NCI-H2081 (cell line): ENCODE results near the gene TOR1A.

Source experiments
- DNase-seq, 2 experiments: peaks; one replicate each; lab custom pipeline; 2025; lab: John Stamatoyannopoulos, UW

TOR1A gene

DNA sequence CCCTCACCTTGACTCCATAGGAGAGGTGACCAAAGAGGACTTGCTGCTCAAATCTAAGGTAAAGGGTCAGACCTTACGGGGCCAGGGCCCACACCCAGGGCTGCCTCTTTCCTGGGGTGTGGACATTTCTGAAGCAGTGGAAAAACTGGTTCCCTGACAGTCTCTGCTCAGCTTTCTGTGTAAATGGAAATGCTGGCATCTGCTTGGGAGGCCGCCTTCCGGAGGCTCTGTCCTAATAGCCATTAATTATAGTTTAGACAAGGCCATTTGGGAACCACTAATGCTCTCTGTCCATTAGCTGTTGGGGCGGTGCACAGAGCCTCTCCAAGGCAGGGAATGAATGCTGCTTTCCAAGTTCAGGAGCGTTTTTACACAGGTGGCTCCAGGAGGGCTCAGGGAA lies 28.6 kb upstream of the TOR1A start:
- peak in 1 of 2 experiments; percentile 4 for DNase-seq

GRCh38 chr9:129851821-129852220 lies 27.9 kb upstream of the TOR1A start:
- no peak for DNase-seq

- DNase-seq, result no peak
These were observed 27.1 kb upstream of the TOR1A start for GRCh38 chr9:129850821-129851550.

DNA sequence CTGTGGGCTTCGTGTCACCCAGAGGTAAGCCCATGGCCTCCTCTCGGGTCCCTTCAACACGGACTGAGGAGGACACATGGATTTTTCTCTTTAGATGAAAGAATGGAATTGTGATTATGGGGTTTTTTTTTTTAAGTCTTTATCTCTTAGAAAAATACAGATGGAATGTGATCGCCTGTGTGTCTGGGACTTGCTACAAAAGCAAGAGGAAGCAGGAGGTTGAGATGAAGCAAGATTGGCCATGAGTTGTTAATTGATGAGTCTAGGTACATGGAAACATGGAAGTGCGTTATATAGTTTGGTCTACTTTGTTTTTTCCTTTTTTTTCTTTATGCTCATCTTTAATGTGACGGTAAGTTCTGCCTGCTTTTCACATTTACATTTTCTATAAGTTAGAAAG lies 26.0 kb upstream of the TOR1A start:
- no peak for DNase-seq

- DNase-seq, result no peak
These were observed 24.9 kb upstream of the TOR1A start for GRCh38 chr9:129848712-129849441.

DNA sequence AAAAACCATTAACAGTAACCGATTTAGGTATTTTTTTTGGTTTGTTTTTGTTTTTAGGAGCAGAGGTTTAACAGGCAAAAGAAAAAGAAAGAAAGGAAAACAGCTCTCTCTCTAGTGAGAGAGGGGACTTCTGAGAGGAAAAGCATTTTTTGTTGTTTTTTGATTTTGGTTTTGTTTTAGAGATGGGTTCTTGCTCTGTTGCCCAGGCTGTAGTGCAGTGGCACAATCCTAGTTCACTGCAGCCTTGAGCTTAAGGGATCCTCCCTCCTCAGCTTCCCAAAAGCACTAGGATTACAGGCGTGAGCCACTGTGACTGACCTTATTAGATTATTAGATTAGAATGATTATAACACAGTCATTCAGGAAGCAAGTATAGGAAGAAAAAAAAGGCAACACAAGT lies 21.4 kb upstream of the TOR1A start:
- DNase-seq, result no peak

DNA sequence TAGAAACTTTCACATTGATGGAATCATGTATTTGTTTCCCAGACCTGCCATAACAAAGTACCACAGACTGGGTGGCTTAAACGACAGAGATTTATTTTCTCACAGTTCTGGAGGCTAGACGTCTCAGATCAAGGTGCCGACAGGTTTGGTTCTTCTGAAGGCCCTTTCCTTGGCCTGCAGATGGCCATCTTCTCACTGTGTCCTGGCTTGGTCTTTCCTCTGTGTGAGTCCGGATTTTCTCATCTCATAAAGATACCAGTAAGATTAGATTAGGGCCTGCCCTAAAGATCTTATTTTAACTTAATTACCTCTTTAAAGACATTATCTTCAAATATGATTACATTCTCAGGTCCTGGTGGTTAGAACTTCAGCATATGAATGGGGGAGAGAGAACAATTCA lies 17.1 kb upstream of the TOR1A start:
- no peak for DNase-seq

GRCh38 chr9:129840034-129840433 lies 16.1 kb upstream of the TOR1A start:
- DNase-seq, result peak; percentile 83 to 96

DNA sequence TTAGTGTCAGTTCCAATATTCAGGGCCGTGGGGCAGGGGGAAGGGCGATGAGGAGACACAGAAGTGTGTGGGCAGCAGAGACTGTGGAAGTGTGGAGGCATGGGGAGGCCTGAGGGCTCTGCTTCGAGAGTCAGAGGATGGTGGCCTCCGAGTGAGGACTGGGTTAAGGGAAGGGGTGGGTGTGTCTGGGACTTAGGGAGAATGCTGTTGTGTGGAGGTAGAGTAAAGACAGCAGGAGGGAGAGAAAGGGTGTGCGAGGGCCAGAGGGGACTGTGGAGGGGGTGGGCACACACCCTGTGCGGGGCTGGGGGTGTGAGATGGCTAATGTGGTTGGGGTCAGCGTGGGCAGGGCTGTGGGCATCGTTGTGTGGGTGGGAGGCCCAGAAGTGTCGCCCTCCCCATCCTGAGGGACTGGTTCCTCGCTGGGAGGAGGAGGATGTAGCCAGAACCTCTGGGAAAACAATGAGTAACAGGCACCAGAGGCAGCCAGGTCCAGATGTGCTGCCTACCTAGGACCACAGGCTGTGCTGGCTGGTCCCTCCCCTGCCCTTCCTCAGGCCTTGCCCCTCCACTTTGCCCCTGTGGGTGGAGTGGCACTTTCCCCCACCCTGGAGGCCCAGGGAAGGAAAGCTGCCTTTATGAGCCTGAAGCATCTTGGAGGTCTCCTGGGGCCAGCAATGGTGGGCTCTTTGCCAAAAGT lies 15.5 kb upstream of the TOR1A start:
- no peak for DNase-seq

GRCh38 chr9:129838707-129839259 lies 14.8 kb upstream of the TOR1A start:
- no peak for DNase-seq

- no peak for DNase-seq
These were observed 12.5 kb upstream of the TOR1A start for GRCh38 chr9:129836311-129837007.

- no peak for DNase-seq
These were observed 11.9 kb upstream of the TOR1A start for GRCh38 chr9:129835860-129836223.

- DNase-seq, result peak; percentile 96 to 98
These were observed 11.4 kb upstream of the TOR1A start, which contains the start of the genes C9orf78 and USP20 for GRCh38 chr9:129835128-129835859. C9orf78 (minus strand) TSS chr9:129835275; CDS start chr9:129835221, 54 bp downstream. USP20 (plus strand) TSS chr9:129835458; CDS start chr9:129852556, 17,098 bp downstream.

DNA sequence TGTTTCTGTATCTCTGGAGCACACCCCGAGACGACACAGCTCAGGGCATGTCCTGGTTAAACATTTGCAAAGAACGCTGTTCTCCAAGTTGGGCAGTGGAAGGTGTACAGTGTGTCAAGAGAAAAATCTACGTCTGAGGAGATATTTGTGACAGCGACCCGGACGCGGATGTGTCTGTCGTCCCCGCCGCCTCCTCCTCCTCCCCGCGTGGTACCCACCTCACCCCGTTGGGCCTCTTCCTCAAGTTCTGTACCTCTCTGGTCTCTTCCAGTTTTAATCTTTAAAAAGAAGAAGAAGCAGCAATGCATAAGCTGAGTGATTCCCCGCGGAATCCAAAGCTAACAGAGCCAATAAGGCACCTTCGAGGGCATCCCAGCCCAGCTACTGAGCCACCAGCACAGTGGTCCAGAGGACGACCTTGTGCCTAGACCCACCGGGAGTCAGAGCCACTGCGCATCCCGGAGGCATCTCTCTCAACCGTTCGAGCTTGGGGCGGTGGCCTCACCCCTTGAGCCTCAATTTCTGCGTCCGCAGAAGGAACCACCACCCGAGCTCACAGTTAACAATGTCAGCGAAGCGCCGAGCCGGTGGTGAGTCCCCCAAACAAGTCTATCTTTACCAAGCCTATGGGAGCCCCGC lies 10.7 kb upstream of the TOR1A start:
- DNase-seq, result no peak

DNA sequence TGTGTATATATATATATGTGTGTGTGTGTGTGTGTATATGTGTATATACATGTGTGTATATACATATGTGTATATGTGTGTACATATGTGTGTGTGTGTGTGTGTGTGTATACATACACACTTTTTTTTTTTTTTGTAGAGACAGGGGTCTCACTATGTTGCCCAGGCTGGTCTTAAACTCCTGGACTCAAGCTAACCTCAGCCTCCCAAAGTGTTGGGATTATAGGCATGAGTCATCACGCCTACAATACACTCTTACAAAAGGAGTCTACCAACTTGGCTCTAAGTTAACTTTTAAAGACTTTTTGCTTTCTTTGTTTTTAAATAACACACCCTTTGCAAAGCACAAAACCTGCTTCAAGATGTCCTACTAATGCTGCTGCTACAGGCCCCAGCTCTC lies 9.0 kb upstream of the TOR1A start:
- DNase-seq, result no peak

DNA sequence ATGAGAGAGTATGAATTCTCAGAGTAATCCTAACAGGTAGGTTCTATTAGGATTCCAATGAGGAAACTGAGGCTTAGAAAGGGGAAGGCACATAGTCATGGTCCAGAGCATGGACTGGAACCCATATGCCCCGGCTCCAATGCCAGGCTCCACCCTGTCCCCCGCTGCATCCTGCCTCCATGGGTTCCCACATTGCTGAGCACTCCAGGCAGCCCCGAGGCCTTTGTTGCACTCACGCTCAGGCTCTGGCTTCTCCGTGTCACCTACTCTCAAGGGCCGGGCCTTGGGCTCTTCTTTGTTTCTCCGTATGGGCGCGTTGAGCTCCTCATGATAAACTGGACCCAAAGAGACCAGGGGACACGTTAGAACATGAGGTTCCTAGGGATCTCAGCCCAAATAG lies 5.0 kb upstream of the TOR1A start:
- DNase-seq, result no peak

DNA sequence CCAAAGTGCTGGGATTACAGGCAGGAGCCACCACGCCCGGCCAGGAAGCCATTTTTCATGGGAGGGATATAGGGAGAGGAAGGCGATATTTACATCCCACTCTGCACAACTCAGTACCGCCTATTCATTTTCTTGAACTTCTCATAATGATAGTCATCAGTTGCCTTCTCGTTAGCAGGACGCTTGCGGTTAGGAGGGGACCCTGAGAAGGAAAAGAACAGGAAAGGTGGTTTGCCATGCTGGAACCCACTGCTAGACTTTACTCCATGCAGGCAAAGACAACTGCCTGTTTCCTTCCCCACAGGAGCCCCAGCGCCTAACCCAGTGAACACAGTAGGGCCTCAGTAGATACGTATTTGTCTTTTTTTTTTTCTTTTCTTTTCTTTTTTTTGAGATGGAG lies 4.1 kb upstream of the TOR1A start:
- DNase-seq, result no peak

- DNase-seq, result no peak
These were observed 2.8 kb upstream of the TOR1A start for GRCh38 chr9:129826759-129827158.

DNA sequence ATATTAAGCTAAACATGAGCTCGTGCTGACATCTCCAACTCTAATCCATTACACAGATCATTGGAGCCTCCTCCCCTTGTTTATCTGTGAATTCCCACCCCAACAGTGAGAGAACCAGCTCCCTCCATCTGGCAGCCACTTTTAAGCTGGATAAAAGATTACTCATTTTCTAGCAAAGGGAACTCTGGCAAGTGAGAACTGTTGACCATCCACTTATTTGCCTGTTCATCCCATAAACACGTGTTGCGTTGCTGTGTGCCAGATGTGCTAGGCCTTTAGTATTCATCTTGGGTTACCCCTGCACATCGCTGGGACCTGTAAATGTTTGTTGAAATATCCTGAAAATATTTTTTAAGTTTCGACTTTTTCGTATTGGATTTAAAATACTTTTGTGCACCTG lies 2.4 kb upstream of the TOR1A start:
- DNase-seq, result no peak

DNA sequence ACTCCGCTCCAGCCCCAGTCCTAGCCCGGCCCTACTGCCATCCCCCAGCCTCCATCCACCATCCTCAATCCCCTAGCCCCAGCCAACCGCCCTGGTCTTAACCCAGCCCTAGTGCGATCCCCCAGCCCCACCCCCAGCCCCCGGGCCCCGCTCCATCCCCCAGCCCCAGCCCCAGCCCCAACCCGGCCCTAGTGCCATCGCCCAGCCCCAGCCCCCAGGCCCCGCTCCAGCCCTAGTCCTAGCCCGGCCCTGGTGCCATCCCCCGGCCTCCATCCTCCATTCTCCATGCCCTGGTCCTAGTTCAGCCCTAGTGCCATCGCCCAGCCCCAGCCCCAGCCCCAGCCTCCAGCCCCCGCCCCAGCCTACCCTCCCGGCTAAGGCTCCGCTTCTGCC lies 398 bp downstream of the TOR1A start:
- DNase-seq, result no peak
